ENCODE results near the gene KIAA0232.

DNA sequence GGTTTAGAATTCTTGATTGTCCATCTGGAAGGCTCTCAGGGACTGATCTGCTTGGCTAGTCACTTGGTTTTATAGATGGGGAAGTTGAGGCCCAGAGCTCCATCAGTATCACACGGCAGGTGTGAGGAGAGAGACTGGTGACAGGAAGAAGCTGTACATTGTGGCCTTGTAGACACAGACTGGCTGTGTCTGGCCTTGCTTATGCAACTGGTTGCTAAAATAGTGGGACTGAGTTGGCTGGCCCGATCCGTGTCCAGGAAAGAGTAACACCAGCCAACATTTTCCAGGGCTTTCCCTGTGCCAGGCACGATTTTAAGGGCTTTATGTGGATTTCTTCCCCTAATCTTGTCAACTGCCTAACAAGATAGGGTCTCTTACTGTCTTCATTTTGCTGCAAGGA is 129.9 kb downstream of the KIAA0232 start:
- TF ChIP-seq FOXM1 (IDR thresholded peaks at IDR 0.05; ENCODE audit: borderline replicate concordance, low read depth) (no peak), EP300 (IDR thresholded peaks at IDR 0.05; ENCODE audit: borderline replicate concordance) (no peak), TEAD4 (IDR thresholded peaks at IDR 0.05) (no peak), CEBPB (IDR thresholded peaks at IDR 0.05) (no peak), YY1 (IDR thresholded peaks at IDR 0.05; ENCODE audit: low read depth) (no peak), RAD21 (IDR thresholded peaks at IDR 0.05; ENCODE audit: low read depth) (no peak), EGR1 (IDR thresholded peaks at IDR 0.05) (no peak)
- TF ChIP-seq, protein P1, sequence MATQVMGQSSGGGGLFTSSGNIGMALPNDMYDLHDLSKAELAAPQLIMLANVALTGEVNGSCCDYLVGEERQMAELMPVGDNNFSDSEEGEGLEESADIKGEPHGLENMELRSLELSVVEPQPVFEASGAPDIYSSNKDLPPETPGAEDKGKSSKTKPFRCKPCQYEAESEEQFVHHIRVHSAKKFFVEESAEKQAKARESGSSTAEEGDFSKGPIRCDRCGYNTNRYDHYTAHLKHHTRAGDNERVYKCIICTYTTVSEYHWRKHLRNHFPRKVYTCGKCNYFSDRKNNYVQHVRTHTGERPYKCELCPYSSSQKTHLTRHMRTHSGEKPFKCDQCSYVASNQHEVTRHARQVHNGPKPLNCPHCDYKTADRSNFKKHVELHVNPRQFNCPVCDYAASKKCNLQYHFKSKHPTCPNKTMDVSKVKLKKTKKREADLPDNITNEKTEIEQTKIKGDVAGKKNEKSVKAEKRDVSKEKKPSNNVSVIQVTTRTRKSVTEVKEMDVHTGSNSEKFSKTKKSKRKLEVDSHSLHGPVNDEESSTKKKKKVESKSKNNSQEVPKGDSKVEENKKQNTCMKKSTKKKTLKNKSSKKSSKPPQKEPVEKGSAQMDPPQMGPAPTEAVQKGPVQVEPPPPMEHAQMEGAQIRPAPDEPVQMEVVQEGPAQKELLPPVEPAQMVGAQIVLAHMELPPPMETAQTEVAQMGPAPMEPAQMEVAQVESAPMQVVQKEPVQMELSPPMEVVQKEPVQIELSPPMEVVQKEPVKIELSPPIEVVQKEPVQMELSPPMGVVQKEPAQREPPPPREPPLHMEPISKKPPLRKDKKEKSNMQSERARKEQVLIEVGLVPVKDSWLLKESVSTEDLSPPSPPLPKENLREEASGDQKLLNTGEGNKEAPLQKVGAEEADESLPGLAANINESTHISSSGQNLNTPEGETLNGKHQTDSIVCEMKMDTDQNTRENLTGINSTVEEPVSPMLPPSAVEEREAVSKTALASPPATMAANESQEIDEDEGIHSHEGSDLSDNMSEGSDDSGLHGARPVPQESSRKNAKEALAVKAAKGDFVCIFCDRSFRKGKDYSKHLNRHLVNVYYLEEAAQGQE (IDR thresholded peaks at IDR 0.05; ENCODE audit: low read depth), result no peak
- TF ChIP-seq, protein P2, sequence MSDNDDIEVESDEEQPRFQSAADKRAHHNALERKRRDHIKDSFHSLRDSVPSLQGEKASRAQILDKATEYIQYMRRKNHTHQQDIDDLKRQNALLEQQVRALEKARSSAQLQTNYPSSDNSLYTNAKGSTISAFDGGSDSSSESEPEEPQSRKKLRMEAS (IDR thresholded peaks at IDR 0.05), result no peak
